Measurements from ENCODE around the gene PMS2. TPM values are rescaled to one million over a fixed set of nuclear protein-coding genes. Genes with fewer than 3 reads are reported as not detected.
"Not testable (repeated sequence)": the region's sequence is repeated elsewhere in the genome, so short reads cannot be mapped to it uniquely, and the experiment has no call there.

The PMS2 gene
- total and polyA plus RNA-seq, 9 of the 15 experiments (the other 6 are each of a cell fraction or from before 2014, with no cell fraction given), result 4.9 to 27.6 (median 16.5) TPM

GRCh38 chr7:5973580-5973979, 35.3 kb downstream of the PMS2 start:
- H4K20me1 ChIP-seq (replicated peaks; ENCODE audit: control insufficient read depth, insufficient read depth, low read length); H3K36me3 ChIP-seq (ENCODE audit: control insufficient read depth, insufficient read depth, low read length); ATAC-seq; H2AFZ ChIP-seq (ENCODE audit: low read depth, low read length); DNase-seq (ENCODE audit: extremely low read depth in 1 of 4, low spot score in 3 of 4); H3K27me3 ChIP-seq (ENCODE audit: control insufficient read depth in 2 of 2, insufficient read depth in 2 of 2, low read length in 2 of 2); H3K79me2 ChIP-seq (ENCODE audit: control insufficient read depth, insufficient read depth, low read length); H3K9me1 ChIP-seq (ENCODE audit: control insufficient read depth, insufficient read depth, low read length); H3K9me3 ChIP-seq (replicated peaks; ENCODE audit: control insufficient read depth, insufficient read depth, low read depth, low read length); in situ Hi-C loops (cut with MboI); H3K4me3 ChIP-seq; BruUV-seq (replicated peaks); H3K4me2 ChIP-seq (ENCODE audit: insufficient read depth, low read length); intact Hi-C loops (cut with micrococcal nuclease); H3K9ac ChIP-seq (ENCODE audit: insufficient read depth in 1 of 2, low read depth in 2 of 2, low read length in 2 of 2); CTCF ChIA-PET (ENCODE audit: low intra/inter-chr PET ratio); FAIRE-seq; H3K27ac ChIP-seq (ENCODE audit: extremely low read depth, low read depth, low read length); POLR2A ChIA-PET; H3K4me1 ChIP-seq (replicated peaks in 1 of 2; ENCODE audit: control insufficient read depth in 2 of 2, insufficient read depth in 2 of 2, low read length in 2 of 2): not testable (repeated sequence)
- no CpG with 5 or more reads among the region's 8 CpGs for WGBS (ENCODE audit: insufficient coverage, low coverage, missing lambda C conversion rate)

- H3K36me3 ChIP-seq (ENCODE audit: control insufficient read depth, insufficient read depth, low read length); intact Hi-C loops (cut with micrococcal nuclease); BruUV-seq (replicated peaks); H2AFZ ChIP-seq (ENCODE audit: low read depth, low read length); H3K79me2 ChIP-seq (ENCODE audit: control insufficient read depth, insufficient read depth, low read length); H3K4me1 ChIP-seq (replicated peaks in 1 of 2; ENCODE audit: control insufficient read depth in 2 of 2, insufficient read depth in 2 of 2, low read length in 2 of 2); FAIRE-seq; H3K27me3 ChIP-seq (ENCODE audit: control insufficient read depth in 2 of 2, insufficient read depth in 2 of 2, low read length in 2 of 2); H3K9ac ChIP-seq (ENCODE audit: insufficient read depth in 1 of 2, low read depth in 2 of 2, low read length in 2 of 2); DNase-seq (ENCODE audit: extremely low read depth in 1 of 4, low spot score in 3 of 4); H3K4me2 ChIP-seq (ENCODE audit: insufficient read depth, low read length); H3K27ac ChIP-seq (ENCODE audit: extremely low read depth, low read depth, low read length); POLR2A ChIA-PET; H3K9me1 ChIP-seq (ENCODE audit: control insufficient read depth, insufficient read depth, low read length); in situ Hi-C loops (cut with MboI); ATAC-seq; H3K9me3 ChIP-seq (replicated peaks; ENCODE audit: control insufficient read depth, insufficient read depth, low read depth, low read length); H4K20me1 ChIP-seq (replicated peaks; ENCODE audit: control insufficient read depth, insufficient read depth, low read length); H3K4me3 ChIP-seq; CTCF ChIA-PET (ENCODE audit: low intra/inter-chr PET ratio): not testable (repeated sequence)
- WGBS (ENCODE audit: insufficient coverage, low coverage, missing lambda C conversion rate), result no CpG with 5 or more reads among the region's 43 CpGs
Observed at GRCh38 chr7:5970347-5970911, 38.4 kb downstream of the PMS2 start, which contains the start of gene RSPH10B. TSS of gene RSPH10B (minus strand) at chr7:5970689. CDS start at chr7:5967116, 3,573 bp downstream.

GRCh38 chr7:5963810-5964209, 45.0 kb downstream of the PMS2 start:
- POLR2A ChIA-PET; H3K4me1 ChIP-seq (replicated peaks in 1 of 2; ENCODE audit: control insufficient read depth in 2 of 2, insufficient read depth in 2 of 2, low read length in 2 of 2); BruUV-seq (replicated peaks); H3K4me2 ChIP-seq (ENCODE audit: insufficient read depth, low read length); CTCF ChIA-PET (ENCODE audit: low intra/inter-chr PET ratio); H2AFZ ChIP-seq (ENCODE audit: low read depth, low read length); H3K79me2 ChIP-seq (ENCODE audit: control insufficient read depth, insufficient read depth, low read length); H3K9me1 ChIP-seq (ENCODE audit: control insufficient read depth, insufficient read depth, low read length); H3K4me3 ChIP-seq; H3K9ac ChIP-seq (ENCODE audit: insufficient read depth in 1 of 2, low read depth in 2 of 2, low read length in 2 of 2); DNase-seq (ENCODE audit: extremely low read depth in 1 of 4, low spot score in 3 of 4); H3K36me3 ChIP-seq (ENCODE audit: control insufficient read depth, insufficient read depth, low read length); H3K9me3 ChIP-seq (replicated peaks; ENCODE audit: control insufficient read depth, insufficient read depth, low read depth, low read length); H3K27me3 ChIP-seq (ENCODE audit: control insufficient read depth in 2 of 2, insufficient read depth in 2 of 2, low read length in 2 of 2); in situ Hi-C loops (cut with MboI); FAIRE-seq; H3K27ac ChIP-seq (ENCODE audit: extremely low read depth, low read depth, low read length); H4K20me1 ChIP-seq (replicated peaks; ENCODE audit: control insufficient read depth, insufficient read depth, low read length); intact Hi-C loops (cut with micrococcal nuclease): not testable (repeated sequence)
- no CpG with 5 or more reads among the region's 7 CpGs for whole genome bisulfite sequencing (ENCODE audit: insufficient coverage, low coverage, missing lambda C conversion rate)
- ATAC-seq, result 0 out of 3 replicates have a peak, but pooled peaks have one; percentile 23

GRCh38 chr7:5963205-5963604, 45.6 kb downstream of the PMS2 start:
- ATAC-seq, result peak; percentile 26; the same call in 1 of the 3 replicates
- H3K4me3 ChIP-seq; H3K9ac ChIP-seq (ENCODE audit: insufficient read depth in 1 of 2, low read depth in 2 of 2, low read length in 2 of 2); POLR2A ChIA-PET; BruUV-seq (replicated peaks); H3K9me1 ChIP-seq (ENCODE audit: control insufficient read depth, insufficient read depth, low read length); H2AFZ ChIP-seq (ENCODE audit: low read depth, low read length); CTCF ChIA-PET (ENCODE audit: low intra/inter-chr PET ratio); DNase-seq (ENCODE audit: extremely low read depth in 1 of 4, low spot score in 3 of 4); H3K4me2 ChIP-seq (ENCODE audit: insufficient read depth, low read length); H3K9me3 ChIP-seq (replicated peaks; ENCODE audit: control insufficient read depth, insufficient read depth, low read depth, low read length); H3K4me1 ChIP-seq (replicated peaks in 1 of 2; ENCODE audit: control insufficient read depth in 2 of 2, insufficient read depth in 2 of 2, low read length in 2 of 2); FAIRE-seq; H3K79me2 ChIP-seq (ENCODE audit: control insufficient read depth, insufficient read depth, low read length); intact Hi-C loops (cut with micrococcal nuclease); H4K20me1 ChIP-seq (replicated peaks; ENCODE audit: control insufficient read depth, insufficient read depth, low read length); in situ Hi-C loops (cut with MboI); H3K36me3 ChIP-seq (ENCODE audit: control insufficient read depth, insufficient read depth, low read length); H3K27ac ChIP-seq (ENCODE audit: extremely low read depth, low read depth, low read length); H3K27me3 ChIP-seq (ENCODE audit: control insufficient read depth in 2 of 2, insufficient read depth in 2 of 2, low read length in 2 of 2): not testable (repeated sequence)
- WGBS (ENCODE audit: insufficient coverage, low coverage, missing lambda C conversion rate), result no CpG with 5 or more reads among the region's 13 CpGs
